ENCODE measurements around the gene S100A12.
"Not testable (repeated sequence)": the region's sequence is repeated elsewhere in the genome, so short reads cannot be mapped to it uniquely, and the experiment has no call there.

DNA sequence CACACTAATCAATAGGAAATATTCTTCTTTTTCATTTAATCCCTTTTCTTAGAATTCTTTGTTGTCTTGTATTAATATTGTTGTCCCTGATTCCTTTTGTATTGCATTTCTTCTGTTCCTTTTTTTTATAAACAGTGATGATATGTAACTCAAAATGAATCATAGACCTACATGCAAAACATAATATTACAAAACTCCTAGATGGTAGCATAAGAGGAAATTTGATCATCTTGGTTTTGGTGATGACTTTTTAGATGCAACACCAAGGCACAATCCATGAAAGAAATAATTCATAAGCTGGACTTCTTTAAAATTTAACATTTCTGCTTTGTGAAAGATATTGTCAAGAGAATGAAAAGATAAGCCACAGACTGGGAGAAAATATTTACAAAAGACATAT lies 38.5 kb upstream of the S100A12 start:
- TF ChIP-seq, protein P1, sequence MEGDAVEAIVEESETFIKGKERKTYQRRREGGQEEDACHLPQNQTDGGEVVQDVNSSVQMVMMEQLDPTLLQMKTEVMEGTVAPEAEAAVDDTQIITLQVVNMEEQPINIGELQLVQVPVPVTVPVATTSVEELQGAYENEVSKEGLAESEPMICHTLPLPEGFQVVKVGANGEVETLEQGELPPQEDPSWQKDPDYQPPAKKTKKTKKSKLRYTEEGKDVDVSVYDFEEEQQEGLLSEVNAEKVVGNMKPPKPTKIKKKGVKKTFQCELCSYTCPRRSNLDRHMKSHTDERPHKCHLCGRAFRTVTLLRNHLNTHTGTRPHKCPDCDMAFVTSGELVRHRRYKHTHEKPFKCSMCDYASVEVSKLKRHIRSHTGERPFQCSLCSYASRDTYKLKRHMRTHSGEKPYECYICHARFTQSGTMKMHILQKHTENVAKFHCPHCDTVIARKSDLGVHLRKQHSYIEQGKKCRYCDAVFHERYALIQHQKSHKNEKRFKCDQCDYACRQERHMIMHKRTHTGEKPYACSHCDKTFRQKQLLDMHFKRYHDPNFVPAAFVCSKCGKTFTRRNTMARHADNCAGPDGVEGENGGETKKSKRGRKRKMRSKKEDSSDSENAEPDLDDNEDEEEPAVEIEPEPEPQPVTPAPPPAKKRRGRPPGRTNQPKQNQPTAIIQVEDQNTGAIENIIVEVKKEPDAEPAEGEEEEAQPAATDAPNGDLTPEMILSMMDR (IDR thresholded peaks at IDR 0.05; ENCODE audit: insufficient read depth, low read length, poor library complexity, severe bottlenecking): not testable (repeated sequence)
- not testable (repeated sequence) for TF ChIP-seq EZH2phosphoT487 (conservative IDR thresholded peaks at IDR 0.05; ENCODE audit: low read length)

Measured in SU-DHL-6 (cell line).